GM23338 (cell line): Measurements from ENCODE around the gene ZSCAN2.

Source experiments
- CREB1 ChIP-seq: fragments of 250-450 bp; sonication (Bioruptor Pico); IDR thresholded peaks from 2 replicates; pipeline ENCODE4 v1.5.0; 2020; ENCODE audit warnings: low read depth, mild to moderate bottlenecking, moderate library complexity
- CTCF ChIP-seq, 2 experiments: fragments of 200-600 bp in 1 of 2; sonication (generic) in 1 of 2; conservative IDR thresholded peaks; 2 replicates each; pipeline versions ENCODE4 v1.5.1 to v1.6.1; 2016 to 2017; ENCODE audit warnings: antibody characterized with exemption in 2 of 2, low read depth in 2 of 2, mild to moderate bottlenecking in 2 of 2, moderate library complexity in 1 of 2
- ETS1 ChIP-seq: IDR thresholded peaks from 2 replicates; pipeline ENCODE4 v1.6.1; 2016; ENCODE audit warnings: antibody characterized with exemption
- EZH2 ChIP-seq: fragments of 200-600 bp; sonication (generic); IDR thresholded peaks from one replicate; pipeline ENCODE4 v1.8.0; 2017; ENCODE audit warnings: antibody characterized with exemption, mild to moderate bottlenecking, low read depth; ENCODE audit not compliant: unreplicated experiment
- EZH2phosphoT487 ChIP-seq: fragments of 200-600 bp; sonication (generic); IDR thresholded peaks from one replicate; pipeline ENCODE4 v1.8.1; 2018; ENCODE audit warnings: antibody characterized with exemption; ENCODE audit not compliant: unreplicated experiment
- JUNB ChIP-seq: IDR thresholded peaks from one replicate; pipeline ENCODE4 v1.6.1; 2016; ENCODE audit warnings: antibody characterized with exemption; ENCODE audit not compliant: unreplicated experiment
- NANOG ChIP-seq: IDR thresholded peaks from 2 replicates; pipeline ENCODE4 v1.6.1; 2016; ENCODE audit warnings: antibody characterized with exemption, borderline replicate concordance
- POLR2AphosphoS5 ChIP-seq: IDR thresholded peaks from 2 replicates; pipeline ENCODE4 v1.6.1; 2016; ENCODE audit warnings: antibody characterized with exemption, low read depth
- REST ChIP-seq: IDR thresholded peaks from one replicate; pipeline ENCODE4 v1.6.1; 2018; ENCODE audit warnings: antibody characterized with exemption; ENCODE audit not compliant: unreplicated experiment
- STAT1 ChIP-seq: IDR thresholded peaks from one replicate; pipeline ENCODE4 v1.6.1; 2016; ENCODE audit warnings: antibody characterized with exemption; ENCODE audit not compliant: unreplicated experiment
- ZNF114 ChIP-seq: fragments of 250-450 bp; sonication (Bioruptor Pico); IDR thresholded peaks from 2 replicates; pipeline ENCODE4 v1.5.0; 2020; ENCODE audit warnings: mild to moderate bottlenecking, moderate library complexity
- ZNF331 ChIP-seq: fragments of 250-450 bp; sonication (Bioruptor Pico); IDR thresholded peaks from 2 replicates; pipeline ENCODE4 v1.5.0; 2020; ENCODE audit warnings: low read depth, mild to moderate bottlenecking, moderate library complexity

DNA sequence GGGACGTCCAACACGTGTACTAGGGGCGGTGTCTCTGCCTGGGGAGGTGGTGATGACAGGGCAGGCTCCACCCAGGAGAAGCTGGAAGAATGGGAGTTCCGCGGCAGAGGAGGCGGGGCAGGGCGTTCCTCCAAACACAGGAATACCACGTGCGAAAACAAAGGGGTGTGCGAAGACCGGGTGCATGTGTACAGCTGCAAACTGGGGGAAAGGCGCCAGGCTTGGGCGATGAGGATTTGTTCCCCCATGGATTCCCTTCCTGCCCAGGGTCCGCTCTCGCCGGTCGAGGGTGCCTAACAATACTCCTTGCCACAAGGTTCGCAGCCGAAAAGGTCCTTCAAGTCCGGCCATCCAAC lies 500 bp upstream of the ZSCAN2 start:
- TF ChIP-seq EZH2 (no peak), CTCF (conservative IDR thresholded peaks at IDR 0.05; ENCODE audit: low read depth in 2 of 2) (no peak), EZH2phosphoT487 (no peak), REST (no peak), ZNF331 (CRISPR knock-in tag) (no peak), POLR2AphosphoS5 (no peak), CREB1 (CRISPR knock-in tag) (no peak), JUNB (no peak), ETS1 (no peak), NANOG (no peak), STAT1 (no peak), ZNF114 (CRISPR knock-in tag) (no peak)
